GM19438 (cell line): Measurements from ENCODE around the gene TMEM14C.

Source experiments
- ATAC-seq: cut with Tn5 transposase; IDR thresholded peaks from one replicate; pipeline ENCODE4 v1.9.1; 2021; ENCODE audit warnings: low read depth; ENCODE audit not compliant: unreplicated experiment

TMEM14C gene

GRCh38 chr6:10722820-10723566, at the start of gene TMEM14C:
TMEM14C (plus strand) TSS chr6:10723070; CDS start chr6:10724614, 1,544 bp downstream.
- peak; percentile 99 for ATAC-seq

DNA sequence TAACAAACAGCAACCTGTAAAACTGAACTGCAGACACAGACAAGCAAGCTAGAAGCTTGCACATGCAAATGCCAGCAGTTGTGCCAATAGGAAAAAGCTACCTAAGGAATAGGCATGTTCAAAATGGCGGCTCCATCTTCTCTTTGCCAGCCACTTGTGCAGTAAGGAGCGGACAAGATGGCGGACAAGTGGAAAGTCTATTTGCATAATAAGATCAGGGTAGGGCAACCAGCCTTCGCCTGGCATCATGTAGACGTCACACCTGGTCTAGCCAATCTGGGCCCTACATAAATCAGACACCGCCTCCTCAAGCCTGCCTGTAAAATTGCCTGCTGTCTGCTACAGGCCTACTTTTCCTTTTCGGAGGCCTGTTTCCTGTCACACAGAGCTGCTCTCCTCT, 46.5 kb upstream of the TMEM14C start:
- no peak for ATAC-seq

GRCh38 chr6:10678456-10678855, 44.4 kb upstream of the TMEM14C start:
- no peak for ATAC-seq

DNA sequence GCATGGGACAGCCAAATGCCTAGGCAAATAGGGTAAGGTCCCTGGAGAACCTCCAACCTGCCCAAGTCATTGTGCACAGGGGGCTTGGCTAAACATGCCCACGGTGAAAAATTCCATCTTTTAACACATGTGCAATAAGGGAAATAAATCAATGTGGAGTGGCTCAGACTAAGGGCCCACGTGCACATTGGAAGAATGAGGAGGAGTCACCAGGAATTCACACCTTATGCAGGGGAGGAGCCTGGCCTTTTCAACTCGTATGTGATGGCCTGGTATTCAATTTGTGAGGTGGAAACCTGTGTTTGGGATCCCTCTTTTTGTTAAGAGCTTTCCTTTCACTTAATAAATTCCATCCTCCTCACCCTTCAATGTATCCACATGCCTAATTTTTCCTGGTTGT, 41.1 kb upstream of the TMEM14C start:
- ATAC-seq, result no peak

- no peak for ATAC-seq
Measured at GRCh38 chr6:10682355-10682988, 40.4 kb upstream of the TMEM14C start.

- ATAC-seq, result no peak
Measured at GRCh38 chr6:10684618-10685017, 38.3 kb upstream of the TMEM14C start.

- ATAC-seq, result no peak
Measured at GRCh38 chr6:10685092-10685915, 37.6 kb upstream of the TMEM14C start.

GRCh38 chr6:10686901-10687300, 36.0 kb upstream of the TMEM14C start:
- no peak for ATAC-seq

DNA sequence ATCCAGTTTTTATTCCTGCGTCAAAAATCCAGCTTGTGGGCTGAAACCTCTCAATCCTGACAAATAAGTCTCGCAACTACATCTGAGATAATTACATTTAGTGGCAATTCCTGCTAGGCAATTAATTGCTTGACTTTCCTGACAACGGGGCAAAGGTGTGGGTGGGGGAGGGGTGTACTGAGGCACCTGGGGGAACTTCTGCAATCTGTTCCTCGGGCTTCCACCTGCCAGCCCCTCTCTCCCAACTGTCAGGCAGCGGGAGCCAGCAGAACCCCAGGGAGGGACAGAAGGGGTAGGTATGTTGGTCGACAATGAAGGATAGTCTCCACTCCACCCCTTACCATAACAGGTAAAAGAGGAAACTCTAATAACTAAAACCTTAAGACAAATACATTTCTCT, 35.3 kb upstream of the TMEM14C start:
- no peak for ATAC-seq

DNA sequence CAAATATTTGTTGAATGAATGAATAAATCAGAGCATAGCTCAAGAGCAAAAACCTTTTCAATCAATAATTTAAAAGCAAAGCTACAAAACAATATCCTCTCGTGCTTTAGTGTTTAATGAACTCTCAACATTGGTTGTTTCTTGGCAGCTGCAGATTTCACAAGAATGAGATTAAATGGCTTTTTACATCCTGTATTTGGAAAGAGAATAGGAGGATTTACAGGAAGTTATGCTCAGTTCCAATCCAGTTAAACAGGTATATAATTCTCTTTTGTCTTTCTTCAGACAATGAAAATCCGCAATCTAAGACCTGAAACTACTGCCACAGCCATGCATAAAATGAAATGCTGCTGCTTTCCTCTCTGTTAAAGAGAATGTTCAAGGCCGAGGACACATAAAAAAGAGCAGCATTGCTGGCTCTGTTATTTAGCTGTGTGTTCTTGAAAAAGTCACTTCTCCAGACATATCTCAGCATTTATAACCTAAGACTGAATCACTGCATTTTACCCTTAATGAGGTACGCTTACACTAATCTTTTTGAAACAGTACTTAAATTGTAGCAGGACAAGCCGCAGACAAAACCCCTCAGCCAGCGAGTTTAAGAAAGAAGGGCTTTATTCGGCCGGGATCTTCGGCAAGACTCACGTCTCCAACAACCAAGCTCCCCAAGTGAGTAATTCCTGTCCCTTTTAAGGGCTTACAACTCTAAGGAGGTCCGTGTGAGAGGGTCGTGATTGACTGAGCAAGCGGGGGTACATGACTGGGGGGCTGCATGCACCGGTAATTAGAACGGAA, 32.0 kb upstream of the TMEM14C start:
- no peak for ATAC-seq

- ATAC-seq, result no peak
Measured at GRCh38 chr6:10692965-10693538, 29.8 kb upstream of the TMEM14C start.

- peak; percentile 98 for ATAC-seq
Measured at GRCh38 chr6:10694302-10695085, 28.4 kb upstream of the TMEM14C start, which contains the start of the genes C6orf52 and PAK1IP1. C6orf52 (minus strand) TSS chr6:10694616; CDS start chr6:10687550, 7,066 bp downstream. PAK1IP1 (plus strand) TSS chr6:10694972; CDS start chr6:10694986, 14 bp downstream.

GRCh38 chr6:10695086-10695657, 27.7 kb upstream of the TMEM14C start:
- no peak for ATAC-seq

GRCh38 chr6:10696655-10697054, 26.2 kb upstream of the TMEM14C start:
- ATAC-seq, result no peak

DNA sequence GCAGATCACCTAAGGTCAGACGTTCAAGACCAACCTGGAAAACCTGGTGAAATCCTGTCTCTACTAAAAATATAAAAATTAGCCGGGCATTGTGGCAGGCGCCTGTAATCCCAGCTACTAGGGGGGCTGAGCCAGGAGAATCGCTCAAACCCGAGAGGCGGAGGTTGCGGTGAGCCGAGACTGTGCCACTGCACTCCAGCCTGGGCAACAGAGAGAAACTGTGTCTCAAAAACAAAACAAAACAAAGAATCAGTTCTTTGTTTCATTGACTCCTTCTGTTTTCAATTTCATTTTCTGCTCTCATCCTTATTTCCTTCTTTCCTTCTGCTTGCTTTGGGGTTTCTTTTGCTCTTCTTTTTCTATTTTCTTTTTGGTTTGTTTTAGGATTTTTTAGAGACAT, 8.9 kb upstream of the TMEM14C start:
- ATAC-seq, result no peak

DNA sequence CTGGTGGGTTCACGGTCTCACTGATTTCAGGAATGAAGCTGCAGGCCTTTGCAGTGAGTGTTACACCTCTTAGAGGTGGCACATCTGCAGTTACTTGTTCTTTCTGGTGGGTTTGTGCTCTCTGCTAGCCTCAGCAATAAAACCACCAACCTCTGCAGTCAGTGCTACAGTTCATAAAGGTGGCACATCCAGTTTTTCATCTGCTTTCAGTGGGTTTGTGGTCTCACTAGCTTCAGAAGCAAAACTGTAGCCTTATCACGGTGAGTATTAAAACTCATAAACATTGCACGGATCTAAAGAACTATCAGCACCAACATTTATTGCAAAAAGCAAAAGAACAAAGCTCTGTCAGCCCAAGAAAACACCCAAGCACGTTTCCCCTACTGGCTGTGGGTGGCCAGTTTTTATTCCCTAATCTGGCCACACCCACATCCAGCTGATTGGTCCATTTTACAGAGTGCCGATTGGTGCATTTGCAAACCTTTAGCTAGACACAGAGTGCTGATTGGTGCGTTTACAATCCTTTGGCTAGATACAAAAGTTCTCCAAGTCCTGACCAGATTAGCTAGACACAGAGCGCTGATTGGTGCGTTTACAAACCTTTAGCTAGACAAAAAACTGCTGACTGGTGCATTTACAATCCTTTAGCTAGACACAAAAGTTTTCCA, 3.4 kb upstream of the TMEM14C start:
- no peak for ATAC-seq

- no peak for ATAC-seq
Measured at GRCh38 chr6:10719964-10720264, 3.0 kb upstream of the TMEM14C start.

DNA sequence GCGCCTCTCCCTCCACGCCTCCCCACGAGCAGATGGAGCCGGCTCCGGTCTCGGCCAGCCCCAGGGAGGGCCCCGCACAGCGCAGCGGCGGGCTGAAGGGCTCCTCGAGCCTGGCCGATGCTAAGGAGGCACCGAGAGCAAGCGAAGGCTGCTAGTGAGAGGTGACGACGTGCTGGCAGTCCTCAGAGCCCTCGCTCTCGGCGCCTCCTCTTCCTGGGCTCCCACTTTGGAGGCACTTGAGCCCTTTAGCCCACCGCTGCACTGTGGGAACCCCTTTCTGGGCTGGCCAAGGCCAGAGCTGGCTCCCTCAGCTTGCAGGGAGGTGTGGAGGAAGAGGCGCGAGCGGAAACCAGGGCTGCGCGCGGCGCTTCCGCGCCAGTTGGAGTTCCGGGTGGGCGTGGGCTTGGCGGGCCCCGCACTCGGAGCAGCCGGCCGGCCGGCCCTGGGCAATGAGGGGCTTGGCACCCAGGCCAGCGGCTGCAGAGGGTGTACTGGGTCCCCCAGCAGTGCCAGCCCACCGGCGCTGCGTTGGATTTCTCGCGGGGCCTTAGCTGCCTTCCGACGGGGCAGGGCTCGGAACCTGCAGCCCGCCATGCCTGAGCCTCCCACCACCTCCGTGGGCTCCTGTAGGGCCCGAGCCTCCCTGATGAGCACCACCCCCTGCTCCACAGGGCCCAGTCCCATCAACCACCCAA, 2.5 kb upstream of the TMEM14C start:
- no peak for ATAC-seq
